Smooth muscle cell (in vitro differentiated cells): ENCODE measurements around the gene OCA2. TPM values are rescaled to one million over a fixed set of nuclear protein-coding genes. Genes with fewer than 3 reads are reported as not detected.
"Not testable (repeated sequence)": the region's sequence is repeated elsewhere in the genome, so short reads cannot be mapped to it uniquely, and the experiment has no call there.

Source experiments
- DNase-seq: peaks from one replicate; lab custom pipeline; 2025; ENCODE audit not compliant: unreplicated experiment; lab: John Stamatoyannopoulos, UW
- H2AFZ ChIP-seq: fragments of 200-600 bp; sonication (generic); 2 replicates; pipeline ENCODE4 v1.6.0; 2016; ENCODE audit warnings: antibody characterized with exemption, low read depth, mild to moderate bottlenecking
- H3F3A ChIP-seq: fragments of 200-600 bp; sonication (generic); 2 replicates; pipeline ENCODE4 v1.6.0; 2017; ENCODE audit warnings: antibody characterized with exemption, low read depth
- H3K27ac ChIP-seq: fragments of 200-600 bp; sonication (generic); 2 replicates; pipeline ENCODE4 v1.5.1; 2016; ENCODE audit warnings: low read depth, mild to moderate bottlenecking
- H3K27me3 ChIP-seq: fragments of 200-600 bp; sonication (generic); 2 replicates; pipeline ENCODE4 v1.6.1; 2016; ENCODE audit warnings: low read depth, mild to moderate bottlenecking
- H3K36me3 ChIP-seq: fragments of 200-600 bp; sonication (generic); 2 replicates; pipeline ENCODE4 v1.5.1; 2016; ENCODE audit warnings: low read depth
- H3K4me1 ChIP-seq: fragments of 200-600 bp; sonication (generic); 2 replicates; pipeline ENCODE4 v1.5.1; 2016; ENCODE audit warnings: low read depth
- H3K4me2 ChIP-seq: fragments of 200-600 bp; sonication (generic); 2 replicates; pipeline ENCODE4 v1.6.0; 2016; ENCODE audit warnings: mild to moderate bottlenecking
- H3K4me3 ChIP-seq: fragments of 200-600 bp; sonication (generic); 2 replicates; pipeline ENCODE4 v1.5.1; 2016; ENCODE audit warnings: mild to moderate bottlenecking
- H3K79me2 ChIP-seq: fragments of 200-600 bp; sonication (generic); 2 replicates; pipeline ENCODE4 v1.6.0; 2016; ENCODE audit warnings: low read depth, mild to moderate bottlenecking
- H3K9ac ChIP-seq: fragments of 200-600 bp; sonication (generic); 2 replicates; pipeline ENCODE4 v1.6.0; 2016; ENCODE audit warnings: low read depth
- H3K9me3 ChIP-seq: fragments of 200-600 bp; sonication (generic); replicated peaks from 2 replicates; pipeline ENCODE4 v1.5.1; 2016; ENCODE audit warnings: low read depth
- H4K20me1 ChIP-seq: fragments of 200-600 bp; sonication (generic); 2 replicates; pipeline ENCODE4 v1.6.0; 2016; ENCODE audit warnings: low read depth
- WGBS: methylation state at CpG from one replicate; pipeline ENCODE4 v1.1.7; 2016; ENCODE audit warnings: low lambda C conversion rate; 5-methylcytosine and 5-hydroxymethylcytosine counted together
- polyA plus RNA-seq: library from polyadenylated mRNA; unstranded; fragments of >200 nt; fragmentation: Nextera tagmentation; extraction: Ambion mirVana; gene quantifications from 2 replicates; pipeline ENCODE4 v1.2.1, GENCODE V29; 2016
- total RNA-seq: library from RNA; depleted of rRNA; stranded (reverse); fragments of >200 nt; gene quantifications from 2 replicates; pipeline ENCODE4 v1.2.3, GENCODE V29; 2014
- TF ChIP-seq, protein P1 (sequence below): fragments of 200-600 bp; sonication (generic); IDR thresholded peaks from 2 replicates; pipeline ENCODE4 v1.5.1; 2017; ENCODE audit warnings: borderline replicate concordance, mild to moderate bottlenecking, antibody characterized with exemption; ENCODE audit not compliant: insufficient read depth, poor library complexity, severe bottlenecking

The OCA2 gene
- total and polyA plus RNA-seq, 2 experiments from 2014 or later, result 0.16 TPM; not detected in 1

DNA sequence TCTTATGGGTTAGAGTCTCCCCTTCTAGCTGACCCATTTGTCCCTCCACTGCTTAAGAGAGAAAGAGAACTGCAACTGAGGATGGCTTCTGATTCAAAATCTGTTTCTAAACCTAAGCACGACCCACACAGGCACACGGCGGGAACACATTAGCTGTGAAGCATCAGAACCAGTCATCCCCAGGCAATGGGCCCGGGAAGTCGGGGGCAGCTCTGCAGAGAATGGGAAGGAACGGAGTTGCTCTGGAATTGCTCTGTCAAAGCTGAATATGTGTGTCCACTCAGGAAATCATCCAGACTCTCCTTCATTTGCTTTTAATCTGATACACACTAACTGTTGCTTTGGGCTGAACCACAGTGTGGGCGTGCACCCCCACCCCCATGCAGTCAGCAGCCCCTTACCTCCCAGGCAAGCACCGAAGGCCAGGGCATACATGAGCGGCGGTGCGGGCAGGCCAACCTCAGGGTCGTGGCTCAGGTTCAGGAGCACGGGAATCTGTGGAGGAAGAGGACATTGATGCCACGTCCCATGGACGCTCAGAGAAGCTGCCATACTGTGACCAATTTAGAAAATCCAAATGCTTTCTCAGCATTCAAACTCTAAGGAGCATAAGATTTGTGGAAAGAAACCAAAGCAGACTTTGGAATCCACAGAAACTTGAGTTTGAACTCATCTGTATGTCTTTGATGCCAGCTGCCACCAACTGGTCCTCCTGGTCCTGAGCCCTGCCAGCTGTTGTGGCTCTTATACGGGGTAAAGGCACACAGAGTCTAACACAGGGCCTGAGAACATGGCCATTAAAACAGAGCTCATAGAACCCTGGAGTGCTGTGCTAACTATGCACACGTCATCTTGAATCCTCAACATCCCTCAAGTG, 247.9 kb downstream of the OCA2 start:
- Histone ChIP-seq H3K9ac (no peak overlapping the region), H3K79me2 (no peaks in the 10 kb centered on the region), H3K36me3 (no peaks in the 10 kb centered on the region), H3K4me1 (no peaks in the 10 kb centered on the region), H2AFZ (no peak overlapping the region), H3K4me3 (no peak overlapping the region), H3K4me2 (no peak overlapping the region), H3K27me3 (no peaks in the 10 kb centered on the region), H4K20me1 (no peaks in the 10 kb centered on the region), H3F3A (no peaks in the 10 kb centered on the region), H3K27ac (no peak overlapping the region), H3K9me3 (no peaks in the 10 kb centered on the region)
- WGBS, result 82% methylated on average over 17 of the region's 17 CpGs
- TF ChIP-seq, protein P1, sequence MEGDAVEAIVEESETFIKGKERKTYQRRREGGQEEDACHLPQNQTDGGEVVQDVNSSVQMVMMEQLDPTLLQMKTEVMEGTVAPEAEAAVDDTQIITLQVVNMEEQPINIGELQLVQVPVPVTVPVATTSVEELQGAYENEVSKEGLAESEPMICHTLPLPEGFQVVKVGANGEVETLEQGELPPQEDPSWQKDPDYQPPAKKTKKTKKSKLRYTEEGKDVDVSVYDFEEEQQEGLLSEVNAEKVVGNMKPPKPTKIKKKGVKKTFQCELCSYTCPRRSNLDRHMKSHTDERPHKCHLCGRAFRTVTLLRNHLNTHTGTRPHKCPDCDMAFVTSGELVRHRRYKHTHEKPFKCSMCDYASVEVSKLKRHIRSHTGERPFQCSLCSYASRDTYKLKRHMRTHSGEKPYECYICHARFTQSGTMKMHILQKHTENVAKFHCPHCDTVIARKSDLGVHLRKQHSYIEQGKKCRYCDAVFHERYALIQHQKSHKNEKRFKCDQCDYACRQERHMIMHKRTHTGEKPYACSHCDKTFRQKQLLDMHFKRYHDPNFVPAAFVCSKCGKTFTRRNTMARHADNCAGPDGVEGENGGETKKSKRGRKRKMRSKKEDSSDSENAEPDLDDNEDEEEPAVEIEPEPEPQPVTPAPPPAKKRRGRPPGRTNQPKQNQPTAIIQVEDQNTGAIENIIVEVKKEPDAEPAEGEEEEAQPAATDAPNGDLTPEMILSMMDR, result no peak
- DNase-seq, result no peak

DNA sequence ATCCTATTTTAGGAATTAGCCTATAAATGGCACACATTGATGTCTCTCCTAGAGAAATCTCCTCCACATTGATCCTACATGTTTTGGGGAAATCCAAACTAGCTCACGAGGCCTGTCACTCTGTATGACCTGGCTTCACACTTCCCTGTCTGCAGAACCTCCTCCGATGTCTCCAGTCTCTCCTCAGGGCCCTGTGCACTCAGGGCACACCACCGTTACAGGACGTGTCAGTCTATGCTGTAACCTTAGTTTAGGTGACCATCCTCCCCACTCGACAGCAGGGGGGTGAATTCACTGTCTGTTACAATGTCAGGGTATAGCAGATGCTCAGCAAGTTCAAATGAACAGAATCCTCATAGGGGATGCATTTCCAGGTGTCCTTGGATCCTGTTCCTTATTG, 249.1 kb downstream of the OCA2 start:
- Histone ChIP-seq H4K20me1 (no peaks in the 10 kb centered on the region), H3K4me3 (no peak overlapping the region), H2AFZ (no peak overlapping the region), H3K36me3 (no peaks in the 10 kb centered on the region), H3K79me2 (no peaks in the 10 kb centered on the region), H3K4me2 (no peak overlapping the region), H3K9ac (no peak overlapping the region), H3K4me1 (no peaks in the 10 kb centered on the region), H3K27ac (no peak overlapping the region), H3K27me3 (no peaks in the 10 kb centered on the region), H3F3A (no peaks in the 10 kb centered on the region), H3K9me3 (no peaks in the 10 kb centered on the region)
- WGBS, result 95% methylated on average over 5 of the region's 5 CpGs
- no peak for DNase-seq
- TF ChIP-seq, protein P1, result no peak

DNA sequence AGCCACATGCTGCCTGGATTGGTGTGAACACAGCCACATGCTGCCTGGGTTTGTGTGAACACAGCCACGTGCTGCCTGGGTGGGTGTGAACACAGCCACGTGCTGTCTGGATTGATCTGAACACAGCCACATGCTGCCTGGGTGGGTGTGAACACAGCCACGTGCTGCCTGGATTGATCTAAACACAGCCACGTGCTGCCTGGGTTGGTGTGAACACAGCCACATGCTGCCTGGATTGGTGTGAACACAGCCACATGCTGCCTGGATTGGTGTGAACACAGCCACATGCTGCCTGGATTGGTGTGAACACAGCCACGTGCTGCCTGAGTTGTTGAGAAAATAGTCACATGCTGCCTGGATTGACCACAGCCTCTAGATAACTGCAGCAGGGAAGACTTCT, 250.2 kb downstream of the OCA2 start:
- H3K9me3 ChIP-seq, H2AFZ ChIP-seq, H3K4me2 ChIP-seq, H4K20me1 ChIP-seq, H3K9ac ChIP-seq, H3F3A ChIP-seq, H3K27me3 ChIP-seq, H3K79me2 ChIP-seq, DNase-seq, H3K27ac ChIP-seq, H3K36me3 ChIP-seq, H3K4me3 ChIP-seq, H3K4me1 ChIP-seq: not testable (repeated sequence)
- WGBS, result 85% methylated on average over 5 of the region's 5 CpGs

DNA sequence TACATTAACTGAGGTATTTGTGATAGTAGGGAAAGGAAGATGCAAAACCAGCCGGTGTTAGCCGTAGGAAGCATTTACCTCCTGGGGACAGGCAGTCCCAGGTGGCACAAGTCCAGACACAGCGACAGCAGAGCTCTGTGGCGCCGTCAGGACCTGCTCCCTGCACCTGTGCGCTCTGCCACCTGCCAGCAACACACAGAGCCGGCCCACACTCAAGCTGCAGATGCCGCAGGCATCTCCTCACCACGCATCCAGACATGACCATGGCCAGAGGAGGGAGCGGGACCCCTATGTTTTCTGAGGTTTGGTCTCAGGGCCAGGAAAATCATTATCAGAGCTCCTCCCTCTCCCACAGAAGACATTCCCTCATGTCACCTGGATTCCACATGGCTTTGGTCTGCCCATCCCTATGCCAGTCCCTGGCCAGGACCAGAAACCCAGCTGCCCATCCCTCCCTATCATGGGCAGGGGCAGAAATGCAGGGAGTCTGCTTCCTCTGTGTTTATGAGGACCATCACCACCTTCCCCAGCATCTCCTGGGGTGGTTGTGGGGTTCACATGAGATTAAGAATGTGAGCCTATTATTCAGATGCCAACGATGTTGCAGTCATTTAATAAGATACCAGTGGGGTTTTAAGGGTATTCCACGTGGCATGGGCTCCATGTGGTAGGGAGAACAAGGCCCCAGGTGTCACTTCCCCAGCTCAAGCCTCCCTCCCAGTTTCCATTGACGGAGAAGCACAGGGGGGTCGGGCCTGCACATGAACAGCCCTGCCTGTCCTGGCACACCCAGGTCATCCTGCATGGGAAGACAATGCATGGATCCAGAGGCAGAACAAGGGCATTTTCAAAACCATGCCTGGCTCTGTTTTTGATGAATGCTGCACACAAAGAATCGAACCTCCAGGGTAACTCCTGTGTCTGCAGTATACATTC, 251.1 kb downstream of the OCA2 start:
- Histone ChIP-seq H3K27ac (no peak overlapping the region), H3K9me3 (no peaks in the 10 kb centered on the region), H3K9ac (no peak overlapping the region), H2AFZ (no peak overlapping the region), H3K27me3 (no peaks in the 10 kb centered on the region), H3K79me2 (no peaks in the 10 kb centered on the region), H4K20me1 (no peaks in the 10 kb centered on the region), H3F3A (no peaks in the 10 kb centered on the region), H3K4me1 (no peaks in the 10 kb centered on the region), H3K4me3 (no peak overlapping the region), H3K36me3 (no peaks in the 10 kb centered on the region), H3K4me2 (no peak overlapping the region)
- TF ChIP-seq, protein P1, result no peak
- no peak for DNase-seq
- WGBS, result 89% methylated on average over 15 of the region's 15 CpGs
